Activated CD4-positive, alpha-beta T cell treated with anti-CD3 and anti-CD28 coated beads, Interleukin-2, amount 10 ng/mL, durations not matched to agents 24 days and 14 days (primary cell): ENCODE results near the gene MOB3B. TPM values are rescaled to one million over a fixed set of nuclear protein-coding genes. Genes with fewer than 3 reads are reported as not detected.

Experiments used
- DNase-seq: peaks from one replicate; pipeline ENCODE4 v3.0.0; 2022
- H3K27ac Mint-ChIP-seq: one replicate; pipeline ENCODE4 v1.8.0; 2022; ENCODE audit warnings: mild to moderate bottlenecking, mixed read lengths
- H3K27me3 Mint-ChIP-seq: one replicate; pipeline ENCODE4 v1.8.0; 2022; ENCODE audit warnings: mixed read lengths
- H3K36me3 Mint-ChIP-seq: one replicate; pipeline ENCODE4 v1.8.0; 2022; ENCODE audit warnings: low read depth, mild to moderate bottlenecking, mixed read lengths
- H3K4me1 Mint-ChIP-seq: one replicate; pipeline ENCODE4 v1.8.0; 2021; ENCODE audit warnings: mixed read lengths
- H3K4me3 Mint-ChIP-seq: one replicate; pipeline ENCODE4 v1.8.0; 2022; ENCODE audit warnings: mild to moderate bottlenecking, moderate library complexity, mixed read lengths
- H3K9me3 Mint-ChIP-seq: one replicate; pipeline ENCODE4 v1.8.0; 2021; ENCODE audit warnings: mixed read lengths
- intact Hi-C: fragments of 100-400 bp; cut with micrococcal nuclease; formaldehyde crosslinking; loops from one replicate; pipeline ENCODE4 v1.15.1; 2023
- total RNA-seq: library from RNA; stranded (reverse); gene quantifications from 2 replicates; pipeline ENCODE4 v1.2.3, GENCODE V29; 2022

MOB3B gene
- total RNA-seq, 1 donor from 2014 or later = 0.82 TPM

GRCh38 chr9:27560457-27560856 is 30.8 kb upstream of the MOB3B start:
- H3K36me3 Mint-ChIP-seq = peaks cover 16% of the 10 kb centered on the region
- intact Hi-C loops = no loop called here
- H3K27me3 Mint-ChIP-seq = no peaks in the 10 kb centered on the region
- H3K4me1 Mint-ChIP-seq = peaks cover 13% of the 10 kb centered on the region
- DNase-seq = no peak
- no peak overlapping the region for H3K27ac Mint-ChIP-seq
- H3K9me3 Mint-ChIP-seq = no peaks in the 10 kb centered on the region
- H3K4me3 Mint-ChIP-seq = no peak overlapping the region

DNA sequence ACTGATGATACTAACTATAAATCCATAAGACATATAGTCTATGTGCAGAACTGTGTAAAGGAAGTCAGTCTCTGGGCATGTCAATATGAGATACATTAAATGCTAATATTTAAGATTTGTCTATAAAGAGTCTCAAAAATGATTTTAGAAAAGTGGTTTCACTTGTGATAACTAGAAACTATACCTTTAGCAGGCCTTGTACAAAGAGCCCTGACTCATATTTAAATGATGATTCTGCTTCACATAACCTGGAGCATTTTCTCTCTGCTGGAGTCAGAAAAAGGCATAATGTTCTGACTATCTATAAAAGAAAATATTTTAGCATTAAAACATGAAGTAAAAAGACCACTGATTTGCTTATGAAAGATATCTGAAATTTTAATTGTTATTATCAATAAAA is 28.7 kb upstream of the MOB3B start:
- no peaks in the 10 kb centered on the region for H3K27me3 Mint-ChIP-seq
- peaks cover 2% of the 10 kb centered on the region for H3K4me1 Mint-ChIP-seq
- no peaks in the 10 kb centered on the region for H3K9me3 Mint-ChIP-seq
- H3K27ac Mint-ChIP-seq = no peak overlapping the region
- intact Hi-C loops = no loop called here
- H3K36me3 Mint-ChIP-seq = peaks cover 19% of the 10 kb centered on the region
- DNase-seq = no peak
- H3K4me3 Mint-ChIP-seq = no peak overlapping the region

DNA sequence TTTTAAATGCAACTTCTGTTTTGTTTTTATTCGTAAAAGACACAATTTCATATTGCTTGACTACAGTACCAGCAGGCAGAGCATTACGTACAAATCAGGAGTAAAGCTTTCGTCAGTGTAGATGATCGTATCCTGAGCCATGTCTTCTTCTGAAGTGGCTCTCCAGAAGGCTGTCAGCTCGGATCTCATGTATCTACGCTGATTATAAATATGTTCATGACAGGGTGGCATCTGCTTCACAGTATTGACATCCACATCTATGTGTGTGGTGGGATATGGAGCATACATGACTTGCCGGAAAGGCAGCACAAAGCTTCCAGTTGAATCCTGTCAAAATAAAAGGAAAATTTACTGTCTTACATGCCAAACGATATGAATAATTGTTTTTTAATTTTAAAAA is 26.9 kb upstream of the MOB3B start:
- H3K4me3 Mint-ChIP-seq = no peak overlapping the region
- no peaks in the 10 kb centered on the region for H3K9me3 Mint-ChIP-seq
- intact Hi-C loops = no loop called here
- no peaks in the 10 kb centered on the region for H3K27me3 Mint-ChIP-seq
- peaks cover 27% of the 10 kb centered on the region for H3K36me3 Mint-ChIP-seq
- DNase-seq = no peak
- H3K27ac Mint-ChIP-seq = no peak overlapping the region
- H3K4me1 Mint-ChIP-seq = no peaks in the 10 kb centered on the region

- Mint-ChIP-seq H3K9me3 (no peaks in the 10 kb centered on the region), H3K27me3 (no peaks in the 10 kb centered on the region), H3K36me3 (peaks cover 27% of the 10 kb centered on the region), H3K4me3 (no peak overlapping the region), H3K27ac (no peak overlapping the region), H3K4me1 (no peaks in the 10 kb centered on the region)
- intact Hi-C loops = no loop called here
- DNase-seq = no peak
Observed at GRCh38 chr9:27554712-27555111, 25.1 kb upstream of the MOB3B start.

GRCh38 chr9:27549196-27549755 is 19.7 kb upstream of the MOB3B start:
- DNase-seq = no peak
- intact Hi-C loops = no loop called here
- no peak overlapping the region for H3K27ac Mint-ChIP-seq
- no peak overlapping the region for H3K4me3 Mint-ChIP-seq
- H3K9me3 Mint-ChIP-seq = no peaks in the 10 kb centered on the region
- H3K36me3 Mint-ChIP-seq = peaks cover 24% of the 10 kb centered on the region
- H3K27me3 Mint-ChIP-seq = no peaks in the 10 kb centered on the region
- H3K4me1 Mint-ChIP-seq = no peaks in the 10 kb centered on the region

GRCh38 chr9:27548055-27548741 is 18.6 kb upstream of the MOB3B start:
- Mint-ChIP-seq H3K27ac (no peak overlapping the region), H3K4me1 (no peaks in the 10 kb centered on the region)

DNA sequence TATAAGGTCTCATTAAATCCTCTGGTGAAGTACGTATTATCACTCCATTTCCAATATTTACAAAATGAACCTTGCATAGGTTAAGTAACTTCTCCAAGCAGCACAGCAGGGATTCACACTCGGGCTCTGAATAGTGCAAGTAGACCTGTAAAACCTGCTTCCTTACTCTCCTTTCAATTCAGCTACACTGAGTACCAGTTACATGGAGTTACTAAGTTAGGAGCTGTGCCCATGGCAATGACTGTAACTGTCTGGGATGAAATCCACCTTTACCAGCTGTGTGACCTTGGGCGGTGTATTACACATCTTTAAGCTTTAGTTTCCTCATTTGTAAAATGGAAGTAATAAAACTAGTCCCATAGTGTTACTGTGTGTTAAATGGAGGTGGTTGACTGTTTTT is 15.9 kb upstream of the MOB3B start:
- intact Hi-C loops = no loop called here
- no peak overlapping the region for H3K4me3 Mint-ChIP-seq
- no peaks in the 10 kb centered on the region for H3K9me3 Mint-ChIP-seq
- H3K36me3 Mint-ChIP-seq = peaks cover 6% of the 10 kb centered on the region
- no peaks in the 10 kb centered on the region for H3K4me1 Mint-ChIP-seq
- H3K27me3 Mint-ChIP-seq = no peaks in the 10 kb centered on the region
- no peak overlapping the region for H3K27ac Mint-ChIP-seq
- DNase-seq = no peak

More at GRCh38 chr9:27548055-27548741, 18.6 kb upstream of the MOB3B start:
- DNase-seq = peak; percentile 59
- Mint-ChIP-seq H3K36me3 (peaks cover 17% of the 10 kb centered on the region), H3K27me3 (no peaks in the 10 kb centered on the region), H3K4me3 (no peak overlapping the region), H3K9me3 (no peaks in the 10 kb centered on the region)
- intact Hi-C loops = loop anchor here (1.0 kb wide), 1 partner anchor 215 kb away; no protein-coding TSS in a partner anchor

- Mint-ChIP-seq H3K4me1 (no peaks in the 10 kb centered on the region), H3K9me3 (no peaks in the 10 kb centered on the region), H3K27me3 (no peaks in the 10 kb centered on the region), H3K4me3 (no peak overlapping the region), H3K36me3 (peaks cover 6% of the 10 kb centered on the region), H3K27ac (no peak overlapping the region)
- intact Hi-C loops = no loop called here
- DNase-seq = no peak
Observed at GRCh38 chr9:27542508-27542907, 12.9 kb upstream of the MOB3B start.

DNA sequence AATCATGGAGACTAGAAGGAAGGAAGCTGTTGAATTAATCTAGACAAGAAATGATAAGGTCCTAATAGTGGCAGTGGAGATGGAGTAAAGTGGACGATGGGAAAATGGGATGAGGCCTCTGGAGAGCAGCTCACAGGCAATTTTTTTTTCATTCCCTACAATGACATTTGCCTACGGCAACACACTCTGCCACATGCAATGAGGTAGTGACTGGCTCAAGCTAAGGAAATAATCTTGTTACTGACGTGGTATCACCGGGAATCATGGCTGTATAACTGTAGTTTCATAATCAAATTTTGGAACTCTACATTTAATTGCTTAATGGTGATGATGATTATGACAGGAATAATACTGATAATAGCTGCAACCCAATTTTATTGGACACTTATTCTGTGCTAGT is 12.1 kb upstream of the MOB3B start:
- Mint-ChIP-seq H3K4me1 (no peaks in the 10 kb centered on the region), H3K27me3 (no peaks in the 10 kb centered on the region), H3K4me3 (no peak overlapping the region), H3K27ac (no peak overlapping the region), H3K9me3 (no peaks in the 10 kb centered on the region), H3K36me3 (peaks cover 6% of the 10 kb centered on the region)
- DNase-seq = no peak
- intact Hi-C loops = no loop called here

DNA sequence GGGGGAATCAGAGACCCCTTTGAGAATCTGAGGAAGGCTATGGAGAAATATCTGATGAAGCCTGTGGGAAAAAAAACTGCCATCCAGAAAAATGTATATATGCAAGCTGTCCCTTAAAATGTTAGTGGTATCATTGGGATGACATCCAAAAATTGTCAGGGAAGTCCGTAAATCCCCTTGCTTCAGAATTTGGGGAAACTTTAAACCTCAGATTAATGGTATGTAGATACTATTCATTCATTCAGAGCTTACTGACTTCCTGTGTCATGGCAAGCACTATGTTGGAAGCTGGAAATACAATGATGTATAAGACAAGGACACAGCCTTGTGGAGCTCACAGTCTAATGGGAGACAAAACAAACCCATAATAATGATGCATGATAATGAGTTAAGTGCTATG is 10.9 kb upstream of the MOB3B start:
- no peak for DNase-seq
- no peak overlapping the region for H3K27ac Mint-ChIP-seq
- no peaks in the 10 kb centered on the region for H3K27me3 Mint-ChIP-seq
- no peak overlapping the region for H3K4me3 Mint-ChIP-seq
- H3K9me3 Mint-ChIP-seq = no peaks in the 10 kb centered on the region
- no peaks in the 10 kb centered on the region for H3K4me1 Mint-ChIP-seq
- peaks cover 4% of the 10 kb centered on the region for H3K36me3 Mint-ChIP-seq
- intact Hi-C loops = no loop called here

DNA sequence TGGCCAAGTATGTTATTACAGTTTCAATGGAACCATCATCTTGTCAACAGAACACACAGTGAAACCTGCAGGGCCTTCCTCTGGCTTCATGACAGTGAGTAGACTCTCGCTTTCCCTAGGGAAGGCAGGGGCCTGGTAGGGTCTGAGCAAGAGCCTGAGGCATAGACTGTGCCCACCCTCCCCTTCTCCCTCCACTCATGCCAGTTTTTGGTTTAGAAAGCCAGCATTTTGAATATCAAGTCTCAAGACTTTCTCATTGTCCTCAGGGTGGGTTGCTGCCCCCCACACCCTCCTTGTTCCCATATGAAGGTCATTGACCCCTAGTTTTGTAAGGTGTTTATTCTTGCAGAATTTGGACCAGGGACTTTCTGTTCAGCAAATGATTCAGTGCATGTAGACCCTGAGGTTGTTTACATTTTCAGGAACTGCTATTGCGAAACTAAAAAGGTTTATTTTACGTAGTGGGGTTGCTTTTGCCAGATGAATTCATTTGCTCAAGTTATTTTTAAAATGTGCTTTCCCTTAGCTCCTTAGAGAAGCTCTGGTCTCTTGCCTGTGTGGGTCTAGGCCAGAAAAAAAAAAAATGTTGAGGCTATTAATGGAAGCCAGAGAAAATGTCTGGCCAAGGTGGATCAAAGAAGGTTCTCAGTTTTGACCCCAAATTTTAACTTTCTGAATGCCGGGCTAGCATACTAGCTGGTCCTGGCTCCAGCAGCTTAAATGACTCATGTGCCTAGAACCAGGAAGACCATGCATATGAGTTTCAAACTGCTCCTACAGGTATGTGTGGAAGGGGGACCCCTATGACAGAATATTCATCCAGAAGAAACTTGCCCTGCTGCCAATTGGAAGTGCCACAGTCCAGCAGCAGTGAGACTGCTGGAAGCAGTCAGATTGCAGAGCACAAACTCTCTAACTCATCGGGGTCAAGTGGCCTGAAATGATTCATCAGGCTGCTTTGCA is 10.1 kb upstream of the MOB3B start:
- Mint-ChIP-seq H3K36me3 (peaks cover 3% of the 10 kb centered on the region), H3K4me1 (no peaks in the 10 kb centered on the region), H3K27ac (no peak overlapping the region), H3K27me3 (no peaks in the 10 kb centered on the region), H3K9me3 (no peaks in the 10 kb centered on the region), H3K4me3 (no peak overlapping the region)
- DNase-seq = no peak
- intact Hi-C loops = no loop called here

DNA sequence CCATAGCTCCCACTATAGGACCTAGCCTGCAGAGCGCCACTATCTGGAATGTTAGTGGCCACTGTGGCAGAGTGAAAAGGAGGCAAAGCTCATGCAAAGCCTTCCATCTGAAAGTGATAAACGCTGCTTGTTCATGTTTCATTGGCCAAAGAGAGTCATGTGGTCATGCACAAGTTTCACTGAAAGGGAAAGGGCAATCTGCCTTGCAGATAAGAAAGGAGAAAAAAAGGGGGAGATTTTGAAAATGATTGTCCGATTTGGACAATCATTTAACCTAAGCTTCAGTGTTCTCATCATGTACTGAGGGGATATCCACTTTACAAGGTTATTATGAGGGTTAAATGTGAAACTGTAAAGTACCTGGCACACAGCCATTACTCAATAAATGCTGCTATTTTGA is 9.0 kb upstream of the MOB3B start:
- Mint-ChIP-seq H3K4me1 (no peaks in the 10 kb centered on the region), H3K36me3 (no peaks in the 10 kb centered on the region), H3K27ac (no peak overlapping the region), H3K4me3 (no peak overlapping the region), H3K9me3 (no peaks in the 10 kb centered on the region), H3K27me3 (peaks cover under 1% of the 10 kb centered on the region)
- no peak for DNase-seq
- intact Hi-C loops = no loop called here

GRCh38 chr9:27537756-27538155 is 8.1 kb upstream of the MOB3B start:
- H3K27me3 Mint-ChIP-seq = peaks cover 4% of the 10 kb centered on the region
- H3K36me3 Mint-ChIP-seq = no peaks in the 10 kb centered on the region
- no peak overlapping the region for H3K4me3 Mint-ChIP-seq
- DNase-seq = no peak
- no peak overlapping the region for H3K27ac Mint-ChIP-seq
- H3K4me1 Mint-ChIP-seq = no peaks in the 10 kb centered on the region
- intact Hi-C loops = no loop called here
- no peaks in the 10 kb centered on the region for H3K9me3 Mint-ChIP-seq

DNA sequence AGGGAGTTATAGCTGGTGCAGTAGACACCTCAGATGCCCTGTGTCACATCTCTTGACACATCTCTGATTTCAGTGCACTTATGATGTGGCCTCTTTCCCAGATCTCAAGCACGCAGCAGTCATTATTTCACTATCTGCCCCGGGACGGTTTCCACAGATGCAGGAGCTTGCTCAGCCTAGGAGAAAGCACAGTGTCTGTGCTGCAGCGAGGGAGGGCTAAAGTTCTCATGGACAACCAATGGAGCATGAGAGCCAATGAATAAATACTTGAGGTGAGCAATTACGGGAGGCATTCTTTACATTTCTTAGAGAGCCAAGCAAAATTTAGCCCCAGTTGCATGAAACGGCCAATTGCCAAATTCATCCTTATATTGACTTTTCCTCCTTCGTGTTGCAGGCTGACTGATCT is 7.4 kb upstream of the MOB3B start:
- H3K4me3 Mint-ChIP-seq = no peak overlapping the region
- DNase-seq = no peak
- H3K4me1 Mint-ChIP-seq = no peaks in the 10 kb centered on the region
- intact Hi-C loops = no loop called here
- H3K36me3 Mint-ChIP-seq = no peaks in the 10 kb centered on the region
- no peak overlapping the region for H3K27ac Mint-ChIP-seq
- H3K9me3 Mint-ChIP-seq = no peaks in the 10 kb centered on the region
- peaks cover 4% of the 10 kb centered on the region for H3K27me3 Mint-ChIP-seq
